GM08714 (cell line): Measurements from ENCODE around the gene COMMD1.
"Not testable (repeated sequence)": the region's sequence is repeated elsewhere in the genome, so short reads cannot be mapped to it uniquely, and the experiment has no call there.

Experiments used
- H3K4me3 ChIP-seq: fragments of 200-500 bp; sonication (Bioruptor generic); 2 replicates; pipeline ENCODE4 v1.5.1; 2014; ENCODE audit warnings: mild to moderate bottlenecking, low read length, inconsistent platforms
- ZNF274 ChIP-seq: IDR thresholded peaks from 2 replicates; pipeline ENCODE4 v1.6.1; 2012; ENCODE audit warnings: mild to moderate bottlenecking, low read depth, low read length

Gene COMMD1

GRCh38 chr2:62010632-62011256, 105.3 kb downstream of the COMMD1 start:
- TF ChIP-seq ZNF274 = no peak

GRCh38 chr2:62013641-62014040, 108.2 kb downstream of the COMMD1 start:
- no peak for TF ChIP-seq ZNF274
- H3K4me3 ChIP-seq = no peak overlapping the region

More at GRCh38 chr2:62010632-62011256, 105.3 kb downstream of the COMMD1 start:
- no peak overlapping the region for H3K4me3 ChIP-seq

- no peak overlapping the region for H3K4me3 ChIP-seq
- no peak for TF ChIP-seq ZNF274
Measured at GRCh38 chr2:62014102-62014501, 108.6 kb downstream of the COMMD1 start.

GRCh38 chr2:62016957-62017356, 111.5 kb downstream of the COMMD1 start:
- no peak overlapping the region for H3K4me3 ChIP-seq
- TF ChIP-seq ZNF274 = no peak

- TF ChIP-seq ZNF274 = no peak
- no peak overlapping the region for H3K4me3 ChIP-seq
Measured at GRCh38 chr2:62029910-62030309, 124.4 kb downstream of the COMMD1 start.

- TF ChIP-seq ZNF274 = no peak
- no peak overlapping the region for H3K4me3 ChIP-seq
Measured at GRCh38 chr2:62030902-62031301, 125.4 kb downstream of the COMMD1 start.

GRCh38 chr2:62032096-62032495, 126.6 kb downstream of the COMMD1 start:
- H3K4me3 ChIP-seq = no peak overlapping the region

GRCh38 chr2:62034715-62035114, 129.2 kb downstream of the COMMD1 start:
- H3K4me3 ChIP-seq = no peak overlapping the region
- TF ChIP-seq ZNF274 = no peak

More at GRCh38 chr2:62032096-62032495, 126.6 kb downstream of the COMMD1 start:
- no peak for TF ChIP-seq ZNF274

- H3K4me3 ChIP-seq = no peak overlapping the region
- TF ChIP-seq ZNF274 = no peak
Measured at GRCh38 chr2:62036229-62036628, 130.8 kb downstream of the COMMD1 start.

GRCh38 chr2:62036761-62037250, 131.3 kb downstream of the COMMD1 start:
- TF ChIP-seq ZNF274 = no peak
- no peak overlapping the region for H3K4me3 ChIP-seq

- no peak overlapping the region for H3K4me3 ChIP-seq
Measured at GRCh38 chr2:62038975-62039771, 133.7 kb downstream of the COMMD1 start.

GRCh38 chr2:62040926-62041325, 135.5 kb downstream of the COMMD1 start:
- no peak for TF ChIP-seq ZNF274
- H3K4me3 ChIP-seq = no peak overlapping the region

More at GRCh38 chr2:62038975-62039771, 133.7 kb downstream of the COMMD1 start:
- TF ChIP-seq ZNF274 = no peak

- H3K4me3 ChIP-seq = not testable (repeated sequence)
Measured at GRCh38 chr2:62041701-62042385, 136.4 kb downstream of the COMMD1 start.

- H3K4me3 ChIP-seq = no peak overlapping the region
- TF ChIP-seq ZNF274 = no peak
Measured at GRCh38 chr2:62042400-62042799, 136.9 kb downstream of the COMMD1 start.
